ENCODE measurements around the gene GPS2.

Gene GPS2

DNA sequence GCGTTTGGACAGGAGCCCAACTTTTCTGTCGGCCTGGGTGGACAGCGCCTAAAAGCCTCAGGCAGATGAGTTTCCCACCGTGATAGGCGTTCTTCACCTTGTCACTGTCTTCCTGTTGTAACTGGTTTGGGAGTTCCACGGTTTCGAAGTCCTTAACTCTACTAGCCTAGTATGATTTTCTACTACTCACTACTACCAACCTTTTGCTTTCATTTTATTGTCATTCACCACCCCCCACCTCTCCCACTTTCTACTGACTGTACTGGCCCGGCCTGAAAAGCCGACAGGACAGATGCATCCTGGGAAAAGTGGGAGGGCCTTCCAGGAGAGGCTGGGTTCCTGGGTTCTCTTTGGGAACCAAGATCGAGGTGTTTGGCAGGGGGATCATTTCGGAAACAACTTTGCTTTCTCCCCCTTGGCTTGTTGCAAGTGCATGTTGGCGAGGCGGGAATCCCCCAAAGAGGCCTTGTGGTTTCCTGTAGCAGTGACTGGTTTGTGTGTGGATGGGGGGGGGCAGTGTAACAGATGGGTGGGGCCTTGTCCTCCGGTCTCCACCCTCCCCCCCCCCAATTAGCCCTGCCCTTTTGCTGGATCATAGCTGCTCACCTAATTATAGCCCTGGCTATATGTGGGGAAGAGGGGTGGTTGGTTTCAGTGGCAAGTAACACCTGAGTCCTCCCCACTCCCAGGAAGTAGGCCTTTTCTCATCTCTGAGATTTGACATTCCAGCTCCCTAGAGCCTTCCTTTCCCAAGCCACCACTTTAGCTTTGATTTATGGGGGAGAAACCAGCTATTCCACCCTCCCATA, 6.3 kb downstream of the GPS2 start (continued):
- TF ChIP-seq, protein P1, sequence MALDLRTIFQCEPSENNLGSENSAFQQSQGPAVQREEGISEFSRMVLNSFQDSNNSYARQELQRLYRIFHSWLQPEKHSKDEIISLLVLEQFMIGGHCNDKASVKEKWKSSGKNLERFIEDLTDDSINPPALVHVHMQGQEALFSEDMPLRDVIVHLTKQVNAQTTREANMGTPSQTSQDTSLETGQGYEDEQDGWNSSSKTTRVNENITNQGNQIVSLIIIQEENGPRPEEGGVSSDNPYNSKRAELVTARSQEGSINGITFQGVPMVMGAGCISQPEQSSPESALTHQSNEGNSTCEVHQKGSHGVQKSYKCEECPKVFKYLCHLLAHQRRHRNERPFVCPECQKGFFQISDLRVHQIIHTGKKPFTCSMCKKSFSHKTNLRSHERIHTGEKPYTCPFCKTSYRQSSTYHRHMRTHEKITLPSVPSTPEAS (tag by site-specific recombination; IDR thresholded peaks at IDR 0.05), result no peak
- TF ChIP-seq ZNF394 (tag by site-specific recombination; IDR thresholded peaks at IDR 0.05; ENCODE audit: borderline replicate concordance) (0 out of 2 replicates have a peak, but pooled peaks have one; percentile 38), ZFP37 (tag by site-specific recombination; IDR thresholded peaks at IDR 0.05) (no peak), ZSCAN30 (tag by site-specific recombination; IDR thresholded peaks at IDR 0.05) (no peak), SP3 (tag by site-specific recombination; IDR thresholded peaks at IDR 0.05) (peak; percentile 86), ZNF654 (tag by site-specific recombination; IDR thresholded peaks at IDR 0.05; ENCODE audit: low read depth) (no peak), ZNF2 (tag by site-specific recombination; IDR thresholded peaks at IDR 0.05) (0 out of 2 replicates have a peak, but pooled peaks have one; percentile 12), ZFP3 (tag by site-specific recombination; IDR thresholded peaks at IDR 0.05; ENCODE audit: low read depth) (no peak), ZNF521 (tag by site-specific recombination; IDR thresholded peaks at IDR 0.05) (no peak), KLF9 (tag by site-specific recombination; IDR thresholded peaks at IDR 0.05; ENCODE audit: low read depth) (peak; percentile 59; the same call in 1 of the 2 replicates)
- TF ChIP-seq, protein P2, sequence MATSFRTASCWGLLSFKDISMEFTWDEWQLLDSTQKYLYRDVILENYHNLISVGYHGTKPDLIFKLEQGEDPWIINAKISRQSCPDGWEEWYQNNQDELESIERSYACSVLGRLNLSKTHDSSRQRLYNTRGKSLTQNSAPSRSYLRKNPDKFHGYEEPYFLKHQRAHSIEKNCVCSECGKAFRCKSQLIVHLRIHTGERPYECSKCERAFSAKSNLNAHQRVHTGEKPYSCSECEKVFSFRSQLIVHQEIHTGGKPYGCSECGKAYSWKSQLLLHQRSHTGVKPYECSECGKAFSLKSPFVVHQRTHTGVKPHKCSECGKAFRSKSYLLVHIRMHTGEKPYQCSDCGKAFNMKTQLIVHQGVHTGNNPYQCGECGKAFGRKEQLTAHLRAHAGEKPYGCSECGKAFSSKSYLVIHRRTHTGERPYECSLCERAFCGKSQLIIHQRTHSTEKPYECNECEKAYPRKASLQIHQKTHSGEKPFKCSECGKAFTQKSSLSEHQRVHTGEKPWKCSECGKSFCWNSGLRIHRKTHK (tag by site-specific recombination; IDR thresholded peaks at IDR 0.05), result no peak
- TF ChIP-seq, protein P3, sequence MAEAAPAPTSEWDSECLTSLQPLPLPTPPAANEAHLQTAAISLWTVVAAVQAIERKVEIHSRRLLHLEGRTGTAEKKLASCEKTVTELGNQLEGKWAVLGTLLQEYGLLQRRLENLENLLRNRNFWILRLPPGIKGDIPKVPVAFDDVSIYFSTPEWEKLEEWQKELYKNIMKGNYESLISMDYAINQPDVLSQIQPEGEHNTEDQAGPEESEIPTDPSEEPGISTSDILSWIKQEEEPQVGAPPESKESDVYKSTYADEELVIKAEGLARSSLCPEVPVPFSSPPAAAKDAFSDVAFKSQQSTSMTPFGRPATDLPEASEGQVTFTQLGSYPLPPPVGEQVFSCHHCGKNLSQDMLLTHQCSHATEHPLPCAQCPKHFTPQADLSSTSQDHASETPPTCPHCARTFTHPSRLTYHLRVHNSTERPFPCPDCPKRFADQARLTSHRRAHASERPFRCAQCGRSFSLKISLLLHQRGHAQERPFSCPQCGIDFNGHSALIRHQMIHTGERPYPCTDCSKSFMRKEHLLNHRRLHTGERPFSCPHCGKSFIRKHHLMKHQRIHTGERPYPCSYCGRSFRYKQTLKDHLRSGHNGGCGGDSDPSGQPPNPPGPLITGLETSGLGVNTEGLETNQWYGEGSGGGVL (tag by site-specific recombination; IDR thresholded peaks at IDR 0.05), result peak; percentile 87

DNA sequence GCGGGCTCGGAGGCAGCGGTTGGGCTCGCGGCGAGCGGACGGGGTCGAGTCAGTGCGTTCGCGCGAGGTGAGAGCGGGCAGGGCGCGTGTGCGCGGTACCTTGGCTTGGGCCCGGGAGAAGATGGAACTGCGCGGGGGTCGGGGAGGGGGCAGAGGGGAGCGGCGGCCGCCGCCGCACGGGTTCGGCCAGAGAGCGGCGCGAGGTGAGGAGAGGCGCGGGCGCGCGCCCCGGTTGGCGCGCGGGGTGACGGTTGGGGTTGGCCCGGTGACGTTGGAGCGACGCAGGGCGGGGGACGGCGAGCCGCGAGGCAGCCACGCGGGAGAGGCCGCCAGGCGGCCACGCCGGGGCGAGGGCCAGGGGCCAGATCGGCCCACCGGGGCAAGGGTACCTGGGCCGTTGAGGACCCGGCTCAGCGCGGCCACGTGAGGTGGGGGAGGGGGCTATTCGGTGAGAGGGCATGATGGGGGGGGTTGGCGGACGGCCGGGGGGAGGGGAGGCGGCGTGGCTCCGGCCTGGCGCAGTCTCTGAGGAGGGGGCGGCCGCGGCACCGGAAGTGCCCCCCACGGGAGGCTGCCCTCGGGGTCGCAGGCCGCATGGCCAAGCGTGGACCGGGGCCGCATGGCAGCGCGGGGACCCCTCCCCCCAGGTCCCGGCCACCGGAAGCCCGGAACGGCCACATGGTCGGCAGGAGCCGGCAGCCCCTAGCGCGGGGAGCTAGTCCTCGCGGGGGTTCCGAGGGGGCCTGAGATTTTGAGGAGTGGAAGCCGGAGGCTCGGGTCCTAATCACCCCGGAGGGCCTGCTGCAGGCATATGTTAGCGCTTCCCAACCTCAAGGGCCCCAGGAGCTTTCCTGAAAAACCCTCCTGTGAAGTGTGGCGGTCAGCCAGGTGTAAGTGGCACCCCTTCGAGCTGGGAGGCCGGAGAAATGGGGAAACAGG, 7.2 kb downstream of the GPS2 start:
- ChIA-PET CTCF (interaction anchor here (0.5 to 1.7 kb wide), 4 partner anchors 38 to 607 kb away, joined by 3 to 5 read pairs (median 4); no protein-coding TSS in a partner anchor), POLR2A (interaction anchor here (0.6 to 3.9 kb wide), 4 partner anchors 21 to 272 kb away, joined by 3 to 36 read pairs (median 4); partner anchors contain the start of genes DVL2, NEURL4, SLC16A13 and SLC2A4)
- Histone ChIP-seq H3K4me3 (ENCODE audit: low read depth, low read length) (peak overlapping the region; percentile 80), H3K4me1 (ENCODE audit: control insufficient read depth, insufficient read depth, low read length) (peaks cover 15% of the 10 kb centered on the region), H3K27ac (ENCODE audit: extremely low read depth, low read depth, low read length) (peak overlapping the region; percentile 99), H3K36me3 (ENCODE audit: control insufficient read depth in 2 of 2, insufficient read depth in 1 of 2, low read length in 2 of 2) (peaks cover 33 to 38% of the 10 kb centered on the region in 2 experiments), H3K9me3 (ENCODE audit: control insufficient read depth, insufficient read depth, low read depth, low read length) (no peaks in the 10 kb centered on the region)
- TF ChIP-seq SCRT2 (tag by site-specific recombination; IDR thresholded peaks at IDR 0.05) (no peak), BCL11A (tag by site-specific recombination; IDR thresholded peaks at IDR 0.05; ENCODE audit: low read depth) (no peak), ZNF132 (tag by site-specific recombination; IDR thresholded peaks at IDR 0.05; ENCODE audit: borderline replicate concordance) (no peak), ZNF394 (tag by site-specific recombination; IDR thresholded peaks at IDR 0.05; ENCODE audit: borderline replicate concordance) (no peak), ZNF768 (tag by site-specific recombination; IDR thresholded peaks at IDR 0.05) (no peak), ZNF324 (tag by site-specific recombination; IDR thresholded peaks at IDR 0.05) (no peak), ZNF341 (tag by site-specific recombination; IDR thresholded peaks at IDR 0.05; ENCODE audit: low read depth) (no peak), ZNF223 (tag by site-specific recombination; IDR thresholded peaks at IDR 0.05) (no peak), ZNF624 (tag by site-specific recombination; IDR thresholded peaks at IDR 0.05) (no peak), ZNF548 (tag by site-specific recombination; IDR thresholded peaks at IDR 0.05) (no peak), KLF9 (tag by site-specific recombination; IDR thresholded peaks at IDR 0.05; ENCODE audit: low read depth) (peak; percentile 15; the same call in 1 of the 2 replicates), ZNF19 (tag by site-specific recombination; IDR thresholded peaks at IDR 0.05; ENCODE audit: low read depth) (no peak), SCRT1 (tag by site-specific recombination; IDR thresholded peaks at IDR 0.05; ENCODE audit: borderline replicate concordance) (no peak), ZNF596 (tag by site-specific recombination; IDR thresholded peaks at IDR 0.05) (no peak), ZNF776 (tag by site-specific recombination; IDR thresholded peaks at IDR 0.05; ENCODE audit: borderline replicate concordance) (no peak)
- TF ChIP-seq, protein P4, sequence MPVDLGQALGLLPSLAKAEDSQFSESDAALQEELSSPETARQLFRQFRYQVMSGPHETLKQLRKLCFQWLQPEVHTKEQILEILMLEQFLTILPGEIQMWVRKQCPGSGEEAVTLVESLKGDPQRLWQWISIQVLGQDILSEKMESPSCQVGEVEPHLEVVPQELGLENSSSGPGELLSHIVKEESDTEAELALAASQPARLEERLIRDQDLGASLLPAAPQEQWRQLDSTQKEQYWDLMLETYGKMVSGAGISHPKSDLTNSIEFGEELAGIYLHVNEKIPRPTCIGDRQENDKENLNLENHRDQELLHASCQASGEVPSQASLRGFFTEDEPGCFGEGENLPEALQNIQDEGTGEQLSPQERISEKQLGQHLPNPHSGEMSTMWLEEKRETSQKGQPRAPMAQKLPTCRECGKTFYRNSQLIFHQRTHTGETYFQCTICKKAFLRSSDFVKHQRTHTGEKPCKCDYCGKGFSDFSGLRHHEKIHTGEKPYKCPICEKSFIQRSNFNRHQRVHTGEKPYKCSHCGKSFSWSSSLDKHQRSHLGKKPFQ (tag by site-specific recombination; IDR thresholded peaks at IDR 0.05), result no peak
- TF ChIP-seq, protein P5, sequence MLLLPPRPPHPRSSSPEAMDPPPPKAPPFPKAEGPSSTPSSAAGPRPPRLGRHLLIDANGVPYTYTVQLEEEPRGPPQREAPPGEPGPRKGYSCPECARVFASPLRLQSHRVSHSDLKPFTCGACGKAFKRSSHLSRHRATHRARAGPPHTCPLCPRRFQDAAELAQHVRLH (tag by site-specific recombination; IDR thresholded peaks at IDR 0.05), result no peak

Measured in HEK293 (cell line).